Cardiac septum (tissue), 1 donor: Measurements from ENCODE around the gene RPS14. TPM values are rescaled to one million over a fixed set of nuclear protein-coding genes. Genes with fewer than 3 reads are reported as not detected.
"Not testable (repeated sequence)": the region's sequence is repeated elsewhere in the genome, so short reads cannot be mapped to it uniquely, and the experiment has no call there.

Source experiments
- DNase-seq: peaks from one replicate; pipeline ENCODE4 v3.0.0-alpha.2; 2020; ENCODE audit warnings: low spot score
- intact Hi-C: fragments of 100-400 bp; cut with DNase I; formaldehyde crosslinking; loops from one replicate; pipeline ENCODE4 v1.14.0; 2022
- total RNA-seq: library from RNA; stranded (reverse); fragmentation: NEBNext Ultra II Directional; extraction: Animal tissue kit (Norgen Biotek cat#: 25700); gene quantifications from one replicate; pipeline ENCODE4 v1.2.1, GENCODE V29; 2021
- donor health status: DM: no; HTN: no; CAD: no.

Gene RPS14
- total RNA-seq, 1 donor from 2014 or later: 852 TPM

DNA sequence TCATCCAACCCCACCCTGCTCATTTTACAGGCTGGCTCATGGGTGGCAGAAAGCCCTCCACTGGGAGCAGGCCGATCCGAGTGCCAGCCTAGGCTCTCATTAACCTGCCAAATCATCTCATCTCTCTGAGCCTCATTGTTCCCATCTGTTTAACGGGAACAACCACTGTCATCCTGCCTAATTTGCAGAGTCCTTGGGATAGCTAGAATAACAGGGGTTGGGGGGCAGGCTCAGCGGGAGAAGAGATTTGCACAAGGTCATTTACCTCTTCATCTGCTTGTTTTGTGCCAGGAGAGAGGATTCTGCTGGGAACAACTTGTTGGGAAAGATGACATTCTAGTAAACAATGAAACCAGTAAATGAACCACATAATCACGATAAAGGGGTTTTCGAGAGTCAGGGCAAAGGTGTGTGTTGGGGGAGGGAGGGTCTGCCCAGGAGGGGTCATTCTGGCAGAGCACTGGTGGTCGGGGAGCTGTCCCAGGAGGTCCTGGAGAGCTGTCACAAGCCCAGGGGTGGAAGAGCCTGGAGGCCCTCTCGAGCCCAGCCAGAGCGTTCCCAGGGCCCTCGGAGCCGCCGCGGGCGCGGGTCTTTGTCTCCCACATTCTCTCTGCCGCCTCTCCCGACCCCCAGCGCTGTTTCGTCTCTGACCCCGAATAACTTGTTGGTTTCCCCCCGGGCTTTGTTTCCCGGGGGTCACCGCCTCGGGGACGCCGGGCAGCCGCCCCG lies 35.6 kb upstream of the RPS14 start:
- intact Hi-C loops: loop anchor here (5.0 kb wide), 1 partner anchor 37 kb away; no protein-coding TSS in a partner anchor

DNA sequence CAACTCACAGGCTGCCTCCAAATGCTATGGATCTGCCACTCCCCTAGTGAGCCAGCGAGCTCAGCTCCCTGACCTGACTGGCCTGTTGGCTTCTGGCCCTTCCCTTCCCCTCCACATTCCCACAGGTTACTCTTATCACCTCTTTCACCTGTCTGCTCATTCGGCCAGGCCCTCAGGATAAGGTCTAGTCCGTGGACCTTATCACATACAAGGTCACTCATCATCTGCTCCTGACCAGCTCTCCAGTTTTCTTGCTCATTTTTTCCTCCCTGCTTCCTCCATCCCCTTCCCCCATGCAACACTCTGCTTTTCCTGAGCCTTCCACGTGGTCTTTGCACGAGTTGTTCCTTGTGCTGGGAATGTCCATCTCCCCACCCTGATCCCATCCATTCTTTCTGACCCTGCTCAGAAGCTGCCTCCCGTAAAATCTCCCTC lies 32.5 kb upstream of the RPS14 start:
- DNase-seq: no peak
- intact Hi-C loops: no loop called here

More for the DNA sequence above, 35.6 kb upstream of the RPS14 start:
- no peak for DNase-seq

DNA sequence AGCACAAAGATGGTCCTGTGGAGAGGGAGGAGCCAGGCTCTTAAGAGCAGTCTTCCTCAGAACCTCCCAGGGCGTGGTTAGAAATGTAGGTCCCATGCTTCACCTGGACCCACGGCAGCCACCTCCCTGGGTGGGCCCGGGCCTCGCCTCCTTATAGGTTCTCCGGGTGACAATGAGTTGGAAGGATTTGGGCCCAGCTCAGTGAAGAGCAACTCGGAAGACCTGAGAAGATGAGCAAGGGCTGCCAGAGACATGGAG lies 32.1 kb upstream of the RPS14 start:
- intact Hi-C loops: no loop called here
- no peak for DNase-seq

DNA sequence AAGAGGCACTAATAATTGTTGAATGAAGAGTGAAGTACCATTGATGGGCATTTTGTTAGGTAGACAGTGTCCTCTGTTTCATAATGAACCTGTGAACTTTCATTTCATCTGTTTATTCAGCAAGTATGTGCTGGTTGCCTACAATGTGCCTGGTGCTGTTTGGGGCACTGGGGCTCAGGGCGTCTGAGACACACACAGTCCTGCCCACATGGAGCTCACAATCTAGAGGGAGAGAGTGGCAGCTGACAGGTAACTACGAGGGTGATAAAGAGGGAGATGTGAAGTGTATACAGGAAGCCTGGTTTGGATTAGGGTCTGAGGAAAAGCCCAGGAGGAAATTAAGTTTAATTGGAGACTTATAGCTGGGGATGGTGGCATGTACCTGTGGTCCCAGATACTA lies 29.9 kb upstream of the RPS14 start:
- intact Hi-C loops: no loop called here
- no peak for DNase-seq

DNA sequence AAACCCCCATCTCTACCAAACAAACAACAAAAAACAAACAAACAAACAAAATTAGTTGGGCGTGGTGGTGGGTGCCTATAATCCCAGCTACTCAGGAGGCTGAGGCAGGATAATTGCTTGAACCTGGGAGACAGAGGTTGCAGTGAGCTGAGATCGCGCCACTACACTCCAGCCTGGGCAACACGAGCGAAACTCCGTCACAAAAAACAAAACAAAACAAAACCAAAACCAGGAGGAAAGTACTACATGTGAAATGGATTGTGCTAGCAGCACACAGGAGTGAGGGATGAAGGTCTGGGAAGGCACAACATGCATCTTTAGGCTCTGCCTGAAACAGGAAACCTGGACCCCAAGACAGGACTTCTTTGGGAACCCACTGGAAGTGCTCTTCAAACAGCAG lies 27.0 kb upstream of the RPS14 start:
- intact Hi-C loops, DNase-seq: not testable (repeated sequence)

DNA sequence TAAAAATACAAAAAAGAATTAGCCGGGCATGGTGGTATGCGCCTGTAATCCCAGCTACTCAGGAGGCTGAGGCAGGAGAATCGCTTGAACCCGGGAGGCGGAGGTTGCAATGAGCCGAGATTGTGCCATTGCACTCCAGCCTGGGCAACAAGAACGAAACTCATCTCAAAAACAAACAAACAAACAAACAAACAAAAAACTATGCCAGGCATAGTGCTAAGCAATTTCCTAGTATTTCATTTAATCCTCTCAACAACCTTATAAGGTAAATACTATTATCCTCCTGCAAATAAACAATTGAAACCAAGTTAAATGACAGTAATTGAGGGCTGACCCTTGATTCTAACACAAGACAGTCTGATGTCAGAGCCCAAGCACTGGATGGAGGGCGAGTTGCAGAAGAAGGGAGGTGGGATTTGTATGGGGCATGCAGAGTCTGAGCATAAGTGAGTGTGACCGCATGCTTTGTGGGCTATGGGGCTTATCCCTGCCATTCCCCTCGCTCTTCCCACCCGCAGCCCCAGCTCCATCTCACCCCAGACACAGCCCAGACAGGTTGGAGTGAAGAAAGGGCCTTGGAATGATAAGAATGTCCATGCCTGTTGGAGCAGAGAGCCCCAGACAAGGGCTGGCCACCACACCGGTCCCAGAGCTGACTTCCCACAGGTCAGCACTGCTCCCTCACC lies 24.3 kb upstream of the RPS14 start:
- intact Hi-C loops: no loop called here
- no peak for DNase-seq

DNA sequence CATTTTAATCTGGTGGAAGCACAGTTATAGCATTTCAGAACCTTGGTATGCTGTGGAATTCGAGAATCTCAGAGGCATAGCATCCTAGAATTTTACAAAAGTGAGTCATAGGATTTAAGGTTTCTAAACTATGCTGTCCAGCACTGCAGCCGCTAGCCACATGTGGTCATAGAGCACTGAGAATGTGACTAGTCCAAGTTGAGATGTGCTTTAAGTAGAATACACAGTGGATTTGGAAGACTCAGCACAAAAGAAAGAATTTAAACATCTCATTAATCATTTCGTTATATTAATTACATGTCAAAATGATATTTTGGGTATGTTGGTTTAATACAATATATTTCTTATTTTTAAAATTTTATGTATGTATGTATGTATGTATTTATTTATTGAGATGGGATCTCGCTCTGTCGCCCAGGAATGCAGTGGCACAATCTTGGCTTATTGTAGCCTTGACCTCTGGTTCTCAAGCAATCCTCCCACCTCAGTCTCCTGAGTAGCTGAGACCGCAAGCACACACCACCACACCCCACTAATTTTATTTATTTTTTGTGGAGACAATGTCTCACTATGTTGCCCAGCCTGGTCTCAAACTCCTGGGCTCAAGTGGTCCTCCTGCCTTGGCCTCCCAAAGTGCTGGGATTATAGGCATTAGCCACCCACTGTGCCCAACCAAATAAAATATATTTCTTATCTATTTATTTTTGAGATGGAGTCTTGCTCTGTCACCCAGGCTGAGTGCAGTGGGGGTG lies 20.4 kb upstream of the RPS14 start:
- no peak for DNase-seq
- intact Hi-C loops: loop anchor here (10.0 kb wide), 1 partner anchor 375 kb away; the partner anchor contains the start of gene IRGM

DNA sequence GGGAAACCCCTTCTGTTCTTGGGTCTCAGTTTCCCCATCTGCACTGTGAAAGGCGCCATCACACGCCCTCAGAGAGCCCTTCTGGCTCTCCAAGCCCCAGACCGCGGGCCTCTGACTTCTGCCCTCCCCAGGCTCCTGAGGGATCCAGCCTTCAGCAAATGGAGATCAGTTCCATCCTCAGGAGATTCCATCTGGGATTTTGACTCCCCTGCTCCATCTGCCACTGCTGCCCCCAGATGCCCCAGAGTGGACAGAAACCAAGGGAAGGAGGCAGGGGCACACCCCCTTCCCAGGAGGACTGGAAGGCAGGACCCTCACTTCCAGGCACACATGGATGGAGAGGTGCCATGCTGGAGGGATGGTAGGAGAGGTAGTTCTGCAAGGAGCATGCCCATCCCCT lies 18.7 kb upstream of the RPS14 start:
- intact Hi-C loops: loop anchor here (10.0 kb wide), 1 partner anchor 377 kb away; the partner anchor contains the start of gene IRGM

DNA sequence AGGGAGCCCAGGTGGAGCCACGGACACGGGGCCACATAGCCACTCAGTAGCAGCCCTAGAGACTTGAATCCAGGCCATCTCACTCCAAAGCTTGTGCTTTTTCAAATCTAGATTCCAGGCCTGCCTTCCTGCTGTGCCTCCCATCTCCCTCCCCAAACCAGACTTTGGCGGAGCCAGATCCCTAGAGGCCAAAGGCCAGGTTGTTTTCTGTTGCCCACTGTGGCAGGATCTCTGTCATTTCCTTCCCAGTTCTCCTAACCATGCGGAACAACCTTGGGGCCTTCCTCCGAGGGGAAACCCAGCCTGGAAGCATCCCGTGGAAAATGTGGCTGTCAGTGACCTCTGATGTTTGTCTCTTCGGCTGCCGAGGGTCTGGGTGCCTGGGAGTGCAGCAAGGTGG lies 16.4 kb upstream of the RPS14 start:
- intact Hi-C loops: loop anchor here (10.0 kb wide), 1 partner anchor 379 kb away; the partner anchor contains the start of gene IRGM
- DNase-seq: peak; percentile 77

More for the DNA sequence above, 18.7 kb upstream of the RPS14 start:
- no peak for DNase-seq

DNA sequence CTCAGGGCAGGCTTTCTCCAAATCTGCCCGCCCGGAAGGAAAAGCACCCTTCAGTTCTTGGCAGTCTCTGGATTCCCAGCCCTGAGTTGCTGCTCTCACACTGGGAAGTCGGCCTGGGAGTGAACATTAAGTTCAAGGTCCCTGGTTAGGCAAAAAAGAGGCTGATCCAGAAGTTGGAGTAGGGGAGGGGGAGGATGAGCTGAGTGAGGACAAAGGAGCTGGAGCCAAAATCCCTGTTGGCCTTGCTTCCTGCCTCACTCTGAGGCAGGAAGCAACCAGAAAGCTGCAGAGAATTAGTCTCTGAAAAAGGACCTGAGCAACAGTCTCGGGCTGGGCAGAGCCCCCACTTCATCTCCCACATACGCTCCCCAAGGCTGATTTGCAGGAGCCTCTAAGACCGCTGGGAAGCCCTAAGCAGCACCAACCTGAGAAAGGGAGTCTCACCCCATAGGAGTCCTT lies 15.0 kb upstream of the RPS14 start:
- intact Hi-C loops: loop anchor here (10.0 kb wide), 1 partner anchor 380 kb away; the partner anchor contains the start of gene IRGM
- no peak for DNase-seq

DNA sequence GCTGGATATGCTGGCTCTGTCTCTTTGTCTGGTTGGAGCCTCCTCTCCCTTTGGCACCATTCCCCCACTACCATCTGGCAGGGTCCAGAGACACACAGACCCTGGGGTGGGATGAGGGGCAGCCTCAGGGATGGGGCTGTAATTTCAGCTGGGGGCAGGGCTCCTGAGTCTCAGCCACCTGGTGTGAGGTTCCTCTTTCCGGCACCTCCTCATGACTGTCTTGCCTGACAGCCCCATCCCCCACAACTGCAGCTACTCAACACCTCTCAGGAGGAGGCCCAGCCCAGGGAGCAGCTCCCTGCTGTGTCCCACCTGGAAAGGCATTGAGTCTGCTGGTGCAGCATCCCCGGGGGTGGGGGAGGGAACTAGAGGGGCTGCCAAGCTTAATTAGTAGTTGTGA lies 11.7 kb upstream of the RPS14 start:
- intact Hi-C loops: loop anchor here (10.0 kb wide), 1 partner anchor 384 kb away; the partner anchor contains the start of gene IRGM
- DNase-seq: no peak

DNA sequence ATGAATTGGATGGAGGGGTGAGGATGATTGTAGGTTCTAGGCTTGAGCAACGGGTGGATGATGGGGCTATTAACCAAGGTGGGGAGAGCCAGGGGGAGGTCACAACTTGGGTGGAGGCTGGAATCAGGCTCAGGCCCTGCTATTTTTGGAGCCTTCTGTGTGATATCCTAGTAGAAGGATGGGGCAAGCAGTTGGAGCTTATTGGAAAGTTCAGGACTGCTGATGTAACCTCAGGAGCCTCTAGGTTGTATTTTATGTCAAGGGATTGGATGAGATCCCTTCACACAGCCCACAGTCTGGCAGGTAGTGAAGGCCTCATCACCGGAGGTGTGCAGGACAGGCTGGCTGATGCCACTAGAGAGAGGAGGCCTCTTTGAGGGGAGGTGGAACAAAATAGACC lies 11.2 kb upstream of the RPS14 start:
- no peak for DNase-seq
- intact Hi-C loops: loop anchor here (10.0 kb wide), 1 partner anchor 384 kb away; the partner anchor contains the start of gene IRGM

DNA sequence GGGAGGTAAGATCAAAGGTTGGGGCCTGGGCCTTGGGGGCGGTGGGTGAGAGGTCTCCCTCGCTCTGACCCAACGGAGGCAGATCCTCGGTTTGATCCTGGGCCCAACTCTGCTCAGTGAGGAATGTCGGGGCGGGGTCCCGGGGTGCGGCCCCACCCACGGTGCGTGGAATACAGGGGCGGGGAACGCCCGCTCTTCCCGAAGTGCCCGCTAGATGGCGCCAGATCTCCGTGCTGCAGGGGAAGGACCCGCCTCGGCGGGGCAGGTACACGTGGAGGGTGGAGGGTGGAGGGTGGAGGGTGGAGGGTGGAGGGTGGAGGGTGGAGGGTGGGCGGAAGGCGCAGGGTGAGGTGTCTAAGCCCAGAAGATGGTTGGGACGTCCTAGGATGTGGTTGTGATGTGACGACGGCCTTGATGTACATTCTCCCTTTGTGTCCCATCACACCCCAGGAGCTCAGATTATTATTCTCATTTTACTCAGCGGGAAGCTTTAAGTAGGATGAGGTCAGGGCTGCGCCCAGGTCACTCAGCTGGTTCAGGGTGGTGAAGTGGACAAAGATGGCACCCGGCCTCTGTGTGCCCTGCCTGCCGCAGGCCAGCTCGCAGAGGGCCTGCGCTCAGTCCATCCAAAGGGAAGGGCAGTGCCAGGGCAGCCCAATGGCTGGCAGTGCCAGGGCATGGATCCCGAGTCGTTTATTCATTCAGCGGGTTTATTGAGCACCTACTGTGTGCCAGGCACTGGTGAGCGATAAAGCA lies 9.4 kb upstream of the RPS14 start:
- intact Hi-C loops: loop anchor here (1.0 to 2.0 kb wide), 2 partner anchors 64 to 86 kb away; no protein-coding TSS in a partner anchor
- peak; percentile 92 for DNase-seq

DNA sequence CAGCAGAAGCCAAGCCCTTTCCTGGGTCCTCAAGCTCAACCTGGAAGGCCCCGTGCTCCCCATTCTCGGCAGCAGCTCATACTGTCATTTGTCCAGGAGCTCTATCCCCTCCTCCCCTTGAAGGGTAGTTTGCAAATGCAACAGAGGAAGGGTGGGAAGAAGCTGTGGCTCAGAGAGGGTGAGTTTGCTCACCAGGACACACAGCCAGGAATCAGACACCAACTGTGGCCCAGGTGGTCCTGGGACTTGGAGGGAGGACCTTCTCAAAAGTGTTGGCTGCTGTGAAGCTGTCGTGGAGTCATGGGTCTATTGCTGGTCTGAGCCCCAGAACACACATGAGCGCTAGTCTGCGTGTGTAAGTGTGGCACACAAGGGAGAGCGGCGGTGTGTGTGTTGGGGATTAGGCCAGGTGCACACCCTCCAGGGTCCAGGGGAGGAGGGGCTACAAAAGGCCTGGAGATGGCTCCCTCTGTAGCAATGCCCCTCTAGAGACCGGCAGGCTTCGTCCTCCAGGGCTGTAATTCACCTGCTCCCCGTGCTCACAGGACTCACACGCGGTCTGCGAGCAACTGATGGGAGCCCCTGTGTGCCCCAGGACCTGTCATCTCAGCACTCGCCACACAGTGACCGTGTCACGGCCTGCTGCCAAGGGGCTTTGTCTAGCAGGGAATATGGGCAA lies 8.2 kb upstream of the RPS14 start:
- intact Hi-C loops: loop anchor here (2.0 kb wide), 1 partner anchor 65 kb away; no protein-coding TSS in a partner anchor
- DNase-seq: no peak

DNA sequence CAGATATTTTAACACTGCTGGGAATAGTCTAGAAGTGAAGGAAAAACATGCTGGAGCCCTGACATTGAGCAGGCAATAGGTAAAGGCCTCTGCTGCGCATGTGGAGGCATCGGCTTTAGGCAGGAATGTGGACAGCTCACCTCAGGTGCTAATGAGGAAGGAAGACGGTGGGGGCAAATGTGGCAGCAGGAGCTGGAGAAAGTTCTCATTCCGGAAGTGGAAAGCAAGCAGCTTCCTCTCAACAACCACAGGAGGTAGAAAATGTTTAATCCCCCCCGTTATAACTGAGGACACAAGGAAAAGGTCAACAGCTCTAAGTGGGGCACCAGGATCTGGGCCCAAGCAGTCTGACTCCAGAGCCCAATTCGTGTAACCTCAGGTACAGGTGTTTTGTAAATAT lies 7.6 kb upstream of the RPS14 start:
- DNase-seq: no peak
- intact Hi-C loops: no loop called here

DNA sequence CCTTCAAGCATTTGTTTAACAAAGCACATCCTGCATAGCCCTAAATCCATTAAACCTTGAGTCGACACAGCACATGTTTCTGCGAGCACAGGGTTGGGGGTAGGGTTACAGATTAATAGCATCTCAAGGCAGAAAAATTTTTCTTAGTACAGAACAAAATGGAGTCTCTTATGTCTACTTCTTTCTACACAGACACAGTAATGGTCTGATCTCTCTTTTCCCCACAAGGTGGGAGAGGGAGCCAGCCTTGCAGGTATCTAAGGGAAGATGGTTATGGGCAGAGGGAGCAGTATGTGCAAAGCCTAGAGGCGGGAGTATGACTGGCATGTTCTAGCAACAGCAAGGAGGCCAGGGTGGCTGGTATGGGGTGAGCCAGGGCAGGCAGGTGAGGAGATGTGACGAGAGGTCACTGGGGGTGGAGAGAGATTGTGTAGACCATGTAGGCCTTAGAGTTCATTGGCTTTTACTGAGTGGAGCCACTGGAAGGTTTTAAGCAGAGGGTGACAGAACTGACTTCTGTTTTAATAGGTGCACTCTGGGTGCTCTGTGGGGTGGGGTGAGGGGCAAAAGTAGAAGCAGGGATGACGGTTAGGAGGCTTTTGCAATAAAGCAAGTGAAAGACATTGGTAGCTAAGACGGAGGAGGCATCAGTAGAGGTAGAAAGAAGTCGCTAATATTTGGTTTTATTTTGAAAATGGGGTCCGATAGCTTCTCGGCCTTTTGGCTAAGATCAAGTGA lies 5.1 kb upstream of the RPS14 start:
- intact Hi-C loops: loop anchor here (5.0 kb wide), 2 partner anchors 97 to 248 kb away; partner anchors contain the start of genes RBM22 and TCOF1

DNA sequence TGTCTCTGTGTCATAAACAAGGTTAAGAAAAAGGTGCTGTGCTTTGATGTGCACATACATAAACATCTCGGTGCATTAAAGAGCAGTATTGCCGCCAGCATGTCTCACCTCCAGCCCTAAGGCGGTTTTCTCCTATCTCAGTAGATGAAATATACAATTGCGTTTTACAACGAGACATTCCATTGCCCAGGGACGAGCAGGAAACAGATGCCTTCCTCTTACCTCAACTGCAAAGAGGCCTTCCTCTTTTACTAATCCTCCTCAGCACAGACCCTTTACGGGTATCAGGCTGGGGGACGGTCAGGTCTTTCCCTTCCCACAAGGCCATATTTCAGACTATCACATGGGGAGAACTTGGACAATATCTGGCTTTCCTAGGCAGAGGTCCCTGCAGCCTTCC lies 4.5 kb upstream of the RPS14 start:
- intact Hi-C loops: loop anchor here (5.0 kb wide), 2 partner anchors 97 to 248 kb away; partner anchors contain the start of genes RBM22 and TCOF1

More for the DNA sequence above, 5.1 kb upstream of the RPS14 start:
- no peak for DNase-seq

DNA sequence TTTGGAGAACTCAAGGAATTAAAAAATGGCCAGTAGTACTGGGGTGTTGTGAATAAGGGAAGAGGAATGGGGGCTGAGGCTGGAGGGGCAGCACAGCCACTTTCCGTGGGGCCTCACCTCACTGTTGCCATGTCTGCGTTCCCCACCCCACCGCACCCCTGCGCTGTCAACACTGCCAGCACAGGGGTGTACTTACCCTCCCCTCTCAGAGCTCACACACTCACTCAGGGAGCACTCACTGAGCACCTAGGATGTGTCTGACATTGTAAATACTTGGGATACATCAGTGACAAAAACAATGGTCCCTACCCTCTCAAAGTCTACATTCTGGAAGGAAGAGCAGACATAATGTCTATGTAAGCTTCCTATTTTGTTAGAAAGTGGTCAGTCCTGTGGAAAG lies 3.4 kb upstream of the RPS14 start:
- intact Hi-C loops: loop anchor here (5.0 kb wide), 2 partner anchors 96 to 249 kb away; partner anchors contain the start of genes RBM22 and TCOF1
- DNase-seq: no peak

More for the DNA sequence above, 4.5 kb upstream of the RPS14 start:
- not testable (repeated sequence) for DNase-seq
